Breast epithelium (tissue), 3 donors: ENCODE measurements around the gene PAN3.

Source experiments
- CTCF ChIP-seq, 3 donors: fragments of 450-650 bp; IDR thresholded peaks; one replicate each; pipeline ENCODE4 v1.5.1; 2016 to 2017; ENCODE audit warnings: antibody characterized with exemption in 3 of 3, mild to moderate bottlenecking in 3 of 3, moderate library complexity in 3 of 3
- POLR2A ChIP-seq: fragments of 450-650 bp; IDR thresholded peaks from one replicate; pipeline ENCODE4 v1.6.1; 2016; ENCODE audit warnings: antibody characterized with exemption, mild to moderate bottlenecking, moderate library complexity
- POLR2AphosphoS5 ChIP-seq, 3 donors: sonication (generic); formaldehyde crosslinking; IDR thresholded peaks; one replicate each; pipeline ENCODE4 v1.6.1; 2017; ENCODE audit warnings: antibody characterized with exemption in 3 of 3

GRCh38 chr13:28283600-28283999, 145.3 kb downstream of the PAN3 start:
- TF ChIP-seq CTCF (IDR thresholded peaks at IDR 0.05): no peak
- no peak for TF ChIP-seq POLR2A
- TF ChIP-seq POLR2AphosphoS5 (IDR thresholded peaks at IDR 0.05): no peak
